GM18526 (cell line): ENCODE data around the gene TMEM190.

Experiments used
- POLR2A ChIP-seq: IDR thresholded peaks from 3 replicates; pipeline ENCODE4 v1.6.1; 2011; ENCODE audit not compliant: insufficient read length; ENCODE audit errors: extremely low read depth

TMEM190 gene

DNA sequence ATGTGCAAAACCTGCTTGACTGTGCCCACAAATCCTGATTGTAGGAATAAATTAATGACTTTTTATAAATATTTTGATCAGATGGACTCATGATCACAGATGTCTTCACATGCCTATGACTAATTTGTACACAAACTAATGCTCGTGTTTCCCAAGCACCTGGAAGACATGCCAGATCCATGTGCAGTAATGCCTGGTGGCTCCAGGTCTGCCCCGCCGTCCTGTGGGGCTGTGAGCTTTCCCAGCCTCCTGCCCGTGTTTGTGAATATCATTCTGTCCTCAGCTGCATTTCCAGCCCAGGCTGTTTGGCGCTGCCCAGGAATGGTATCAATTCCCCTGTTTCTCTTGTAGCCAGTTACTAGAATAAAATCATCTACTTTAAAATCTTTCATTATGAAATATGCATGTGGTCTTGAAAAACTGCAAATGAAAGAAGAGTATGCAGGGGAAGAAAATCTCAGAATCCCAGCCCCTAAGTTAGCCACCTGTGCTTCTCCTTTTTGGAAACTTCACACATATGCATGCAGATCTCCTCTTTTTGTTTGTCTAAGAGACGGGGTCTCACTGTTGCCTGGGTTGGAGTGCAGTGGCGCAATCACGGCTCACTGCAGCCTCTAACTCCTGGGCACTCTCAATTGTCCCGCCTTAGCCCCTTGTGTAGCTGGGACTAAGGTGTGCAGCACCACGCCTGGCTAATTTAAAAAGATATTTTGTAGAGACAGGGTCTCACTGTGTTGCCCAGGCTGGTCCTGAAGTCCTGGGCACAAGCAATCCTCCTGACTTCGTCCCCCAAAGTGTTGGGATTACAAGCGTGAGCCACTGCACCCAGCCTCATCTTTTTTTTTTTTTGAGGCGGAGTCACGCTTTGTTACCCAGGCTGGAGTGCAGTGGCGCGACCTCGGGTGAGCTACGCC lies 15.3 kb downstream of the TMEM190 start:
- TF ChIP-seq POLR2A, result no peak

- TF ChIP-seq POLR2A, result no peak
Measured at GRCh38 chr19:55392820-55393761, 16.5 kb downstream of the TMEM190 start.

- TF ChIP-seq POLR2A, result no peak
Measured at GRCh38 chr19:55398200-55398925, 21.7 kb downstream of the TMEM190 start.

DNA sequence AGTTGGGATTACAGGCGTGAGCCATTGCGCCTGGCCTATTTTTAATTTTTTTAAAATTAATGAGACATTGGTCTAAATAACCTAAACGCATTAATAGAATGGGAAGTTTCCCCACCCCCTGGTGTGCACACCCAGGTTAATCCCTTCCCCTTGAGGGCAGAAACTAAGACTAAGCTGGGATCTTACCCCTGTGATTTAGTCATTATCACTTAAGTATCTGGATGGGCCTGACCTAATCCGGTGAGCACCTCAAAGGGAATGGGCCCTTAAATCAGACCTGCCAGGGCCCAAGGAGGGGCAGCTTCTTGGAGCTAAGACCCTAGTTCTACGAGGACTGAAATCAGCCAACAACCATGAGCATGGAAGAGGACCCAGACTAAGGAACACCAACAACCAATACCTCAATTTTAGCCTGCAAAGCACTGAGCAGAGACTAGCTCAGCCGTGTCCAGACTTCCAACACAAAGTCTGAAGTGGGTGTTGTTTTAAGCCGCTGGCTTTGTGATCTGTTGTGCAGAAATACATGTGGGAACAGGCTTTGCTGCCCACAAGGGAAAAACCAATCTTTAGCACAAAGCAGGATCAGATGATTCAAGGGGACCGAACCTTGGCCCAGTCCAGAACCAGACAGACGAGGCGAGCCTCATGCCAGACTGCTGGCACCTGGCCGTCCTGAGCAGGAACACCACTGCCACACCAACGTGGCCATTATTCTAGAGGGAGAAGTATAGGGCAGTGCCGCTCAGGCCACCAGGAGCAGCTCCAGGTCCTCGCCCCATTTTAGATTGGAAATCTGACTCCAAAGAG lies 23.9 kb downstream of the TMEM190 start:
- TF ChIP-seq POLR2A, result no peak

DNA sequence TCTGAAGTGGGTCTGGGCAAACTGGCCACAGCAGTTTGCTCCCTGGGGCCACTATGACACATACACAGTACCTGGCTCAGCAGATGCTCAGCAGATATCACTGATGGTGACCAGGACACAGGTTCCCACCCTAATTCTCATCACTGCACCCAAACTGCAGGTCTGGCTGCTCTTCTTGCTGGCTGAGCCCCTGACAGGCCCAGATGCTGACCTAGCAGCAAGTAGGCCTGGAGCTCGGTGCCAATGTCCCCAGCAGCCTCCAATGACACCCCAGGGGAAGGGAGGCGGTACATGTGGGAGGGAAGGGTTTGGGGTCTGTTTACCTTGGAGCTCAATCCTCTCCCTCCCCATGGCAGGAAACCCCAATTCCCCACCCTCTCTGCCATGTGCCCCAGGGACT lies 25.9 kb downstream of the TMEM190 start:
- TF ChIP-seq POLR2A, result no peak

- no peak for TF ChIP-seq POLR2A
Measured at GRCh38 chr19:55405638-55406037, 29.0 kb downstream of the TMEM190 start.

GRCh38 chr19:55406091-55406825 lies 29.6 kb downstream of the TMEM190 start:
- no peak for TF ChIP-seq POLR2A

DNA sequence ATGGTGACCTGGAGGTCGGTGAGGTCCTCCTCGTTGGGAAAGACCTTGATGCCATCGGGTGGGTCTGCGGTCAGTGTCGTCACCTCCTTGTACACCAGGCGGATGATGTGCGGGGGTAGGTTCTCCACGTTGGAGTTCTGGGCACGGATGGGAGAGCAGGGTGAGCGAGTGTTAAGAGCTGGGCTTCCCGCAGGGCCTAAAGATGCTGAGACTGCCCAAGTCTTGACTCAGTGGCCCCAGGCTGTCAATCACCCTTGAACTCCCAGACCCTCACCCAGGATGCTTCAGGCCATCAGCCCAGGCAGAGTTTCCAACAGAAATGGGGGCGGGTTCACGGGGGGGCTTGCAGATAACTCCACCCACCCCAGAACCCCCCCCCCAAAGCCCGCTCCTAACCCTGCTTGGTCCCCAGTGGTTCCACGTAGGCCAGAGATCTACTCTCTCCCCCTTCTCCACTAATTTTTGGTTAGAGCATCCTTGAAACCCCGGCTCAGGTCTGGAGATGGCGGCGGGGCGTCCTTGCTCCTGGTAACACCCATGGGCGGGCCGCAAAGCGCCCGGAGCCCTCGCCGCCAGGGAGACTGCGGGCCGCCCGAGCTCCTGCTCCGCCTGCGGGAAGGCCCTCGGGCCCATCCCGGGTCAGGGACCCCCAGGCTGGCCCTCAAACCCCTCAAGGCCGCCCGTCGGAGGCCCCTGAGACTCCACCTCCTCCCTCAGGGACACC lies 30.4 kb downstream of the TMEM190 start:
- TF ChIP-seq POLR2A, result no peak

DNA sequence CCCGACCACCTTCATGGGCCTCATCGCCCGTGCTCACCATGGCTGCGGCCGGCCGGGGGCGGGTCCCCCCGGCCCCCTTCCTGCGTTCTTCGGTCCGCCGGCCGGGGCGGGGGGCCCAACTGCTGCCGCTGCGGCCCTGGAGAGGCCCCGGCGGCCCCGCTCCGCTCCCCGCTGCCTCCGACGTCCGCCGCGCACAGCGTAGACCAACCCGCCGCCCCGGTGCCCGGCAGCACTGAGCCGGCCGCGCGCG lies 30.8 kb downstream of the TMEM190 start, which contains the start of gene UBE2S:
Gene UBE2S (minus strand): TSS at position 239 of the 250 bp plus-strand sequence. CDS start 199 bp downstream, at position 40.
- TF ChIP-seq POLR2A, result peak; percentile 99

DNA sequence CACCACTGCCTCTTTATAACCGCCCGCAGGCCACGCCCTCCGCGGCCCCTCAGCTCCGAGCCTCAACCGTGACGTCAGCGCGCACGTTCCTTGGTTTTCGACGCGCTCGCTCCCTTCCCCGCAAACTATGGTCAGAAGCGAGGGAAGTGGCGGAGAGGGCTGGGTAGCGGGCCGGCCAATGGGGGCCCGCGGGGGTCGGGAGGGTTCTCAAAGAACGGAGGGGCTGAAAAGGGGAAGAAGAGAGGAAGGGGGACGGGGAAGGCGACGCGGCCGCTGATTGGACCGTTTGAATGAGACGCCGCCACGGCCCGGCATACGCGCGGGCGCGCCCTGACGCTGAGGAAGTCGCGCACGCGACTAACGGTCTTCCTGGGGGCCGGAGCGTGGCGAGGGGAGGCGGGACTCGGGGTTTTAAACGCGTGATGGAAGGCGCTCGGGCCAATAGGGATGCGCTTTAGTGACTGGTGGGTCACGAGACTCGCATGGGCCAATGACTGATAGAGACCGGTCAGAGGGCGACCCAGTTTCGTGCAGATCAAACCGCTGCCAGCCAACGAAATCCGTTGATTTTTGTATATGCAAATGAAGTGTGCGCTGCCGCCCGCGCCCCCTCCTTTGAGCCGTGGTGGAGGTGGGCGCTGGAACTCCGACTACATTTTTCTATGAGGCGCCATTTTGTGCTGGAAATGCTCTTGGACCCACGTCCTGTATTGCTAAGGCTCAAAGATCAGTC lies 31.3 kb downstream of the TMEM190 start:
- peak; percentile 41 for TF ChIP-seq POLR2A

DNA sequence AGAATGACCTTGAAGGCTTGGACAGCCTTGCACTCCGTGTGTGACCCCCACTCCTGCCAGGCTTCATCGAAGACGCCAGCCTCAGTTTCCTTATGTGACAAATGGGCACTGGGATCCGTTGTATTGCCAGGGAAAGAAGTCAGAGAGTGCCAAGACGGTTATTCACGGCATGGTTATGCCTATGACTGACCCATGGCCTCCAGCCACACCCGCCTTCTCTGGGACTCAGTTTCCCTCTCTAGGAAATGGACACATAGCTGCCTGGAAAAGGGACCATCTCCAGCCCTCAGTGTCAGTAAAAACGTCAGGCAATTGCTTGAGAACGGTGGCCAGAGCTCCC lies 31.9 kb downstream of the TMEM190 start:
- no peak for TF ChIP-seq POLR2A

DNA sequence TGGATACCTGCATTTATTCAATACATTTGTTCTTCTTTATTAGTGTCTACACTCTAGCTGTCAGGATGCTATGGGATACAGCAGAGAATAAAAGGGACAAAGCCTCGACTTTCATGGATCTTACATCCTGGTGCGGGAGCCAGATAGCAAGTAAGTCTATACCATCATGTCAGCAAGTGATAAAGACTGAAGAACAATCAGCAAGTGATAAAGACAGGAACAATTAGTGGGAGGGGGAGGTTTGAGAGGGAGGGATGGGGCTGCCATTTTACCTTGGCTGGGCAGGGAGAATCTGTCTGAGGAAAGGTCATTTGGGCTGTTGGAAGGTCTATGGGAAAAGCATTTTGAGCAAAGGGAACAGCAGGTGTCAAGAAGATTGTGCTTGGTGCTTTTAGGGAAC lies 33.5 kb downstream of the TMEM190 start:
- TF ChIP-seq POLR2A, result no peak

- TF ChIP-seq POLR2A, result no peak
Measured at GRCh38 chr19:55418185-55418584, 41.6 kb downstream of the TMEM190 start.
